ENCODE data around the gene RAB40C.

DNA sequence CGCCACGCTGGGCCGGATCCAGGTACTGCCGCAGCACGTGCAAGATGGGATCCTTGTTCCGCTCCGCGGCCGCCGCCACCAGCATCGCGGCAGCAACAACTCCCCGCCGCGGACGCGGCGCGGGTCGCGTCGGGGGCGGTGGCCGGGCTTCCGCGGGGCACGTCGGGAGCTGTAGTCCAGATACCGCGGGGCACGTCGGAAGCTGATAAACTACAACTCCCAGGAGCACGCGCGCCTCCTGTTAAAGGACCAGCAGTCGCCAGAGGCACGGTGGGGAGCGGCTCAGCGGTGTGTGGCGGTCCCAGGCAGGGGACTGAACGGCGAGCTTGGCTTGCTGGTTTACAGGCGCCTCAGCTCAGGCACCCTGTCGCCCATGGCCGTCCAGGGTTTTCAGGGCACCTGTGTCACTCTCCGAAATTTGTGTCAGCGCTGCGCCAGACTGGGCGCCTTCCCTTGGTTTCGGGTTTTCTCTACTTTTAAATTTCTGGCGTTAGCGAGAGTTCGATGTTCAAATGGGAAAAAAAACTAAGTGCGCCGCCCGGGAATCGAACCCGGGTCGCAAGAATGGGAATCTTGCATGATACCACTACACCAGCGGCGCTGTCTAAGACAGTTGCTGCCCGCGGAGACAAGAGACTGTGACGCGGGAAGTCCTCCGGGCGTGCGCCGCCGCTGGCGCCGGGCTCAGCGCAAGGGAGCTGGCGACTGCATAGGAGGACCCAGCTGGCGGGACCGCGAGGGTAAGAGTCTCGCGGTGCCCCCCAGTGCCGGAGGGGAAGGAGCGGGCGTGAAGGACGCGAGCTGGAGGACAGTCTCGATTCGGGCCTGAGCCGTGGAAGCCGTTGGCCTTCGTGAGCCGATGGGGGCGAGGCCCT is 46.6 kb downstream of the RAB40C start, which contains the start of gene METTL26:
- no peak for TF ChIP-seq ZMAT4 (CRISPR knock-in tag; IDR thresholded peaks at IDR 0.05)
- TF ChIP-seq, protein P1, sequence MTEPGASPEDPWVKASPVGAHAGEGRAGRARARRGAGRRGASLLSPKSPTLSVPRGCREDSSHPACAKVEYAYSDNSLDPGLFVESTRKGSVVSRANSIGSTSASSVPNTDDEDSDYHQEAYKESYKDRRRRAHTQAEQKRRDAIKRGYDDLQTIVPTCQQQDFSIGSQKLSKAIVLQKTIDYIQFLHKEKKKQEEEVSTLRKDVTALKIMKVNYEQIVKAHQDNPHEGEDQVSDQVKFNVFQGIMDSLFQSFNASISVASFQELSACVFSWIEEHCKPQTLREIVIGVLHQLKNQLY (CRISPR knock-in tag; IDR thresholded peaks at IDR 0.05): no peak
- no peak for TF ChIP-seq SMAD3 (CRISPR knock-in tag; IDR thresholded peaks at IDR 0.05; ENCODE audit: borderline replicate concordance)
- TF ChIP-seq, protein P2, sequence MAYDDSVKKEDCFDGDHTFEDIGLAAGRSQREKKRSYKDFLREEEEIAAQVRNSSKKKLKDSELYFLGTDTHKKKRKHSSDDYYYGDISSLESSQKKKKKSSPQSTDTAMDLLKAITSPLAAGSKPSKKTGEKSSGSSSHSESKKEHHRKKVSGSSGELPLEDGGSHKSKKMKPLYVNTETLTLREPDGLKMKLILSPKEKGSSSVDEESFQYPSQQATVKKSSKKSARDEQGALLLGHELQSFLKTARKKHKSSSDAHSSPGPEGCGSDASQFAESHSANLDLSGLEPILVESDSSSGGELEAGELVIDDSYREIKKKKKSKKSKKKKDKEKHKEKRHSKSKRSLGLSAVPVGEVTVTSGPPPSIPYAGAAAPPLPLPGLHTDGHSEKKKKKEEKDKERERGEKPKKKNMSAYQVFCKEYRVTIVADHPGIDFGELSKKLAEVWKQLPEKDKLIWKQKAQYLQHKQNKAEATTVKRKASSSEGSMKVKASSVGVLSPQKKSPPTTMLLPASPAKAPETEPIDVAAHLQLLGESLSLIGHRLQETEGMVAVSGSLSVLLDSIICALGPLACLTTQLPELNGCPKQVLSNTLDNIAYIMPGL (CRISPR knock-in tag; IDR thresholded peaks at IDR 0.05): peak; percentile 63
- no peak for TF ChIP-seq ESRRA (CRISPR knock-in tag; IDR thresholded peaks at IDR 0.05; ENCODE audit: borderline replicate concordance)
- TF ChIP-seq TP53 (CRISPR knock-in tag; IDR thresholded peaks at IDR 0.05): no peak; the same call in 1 of the 2 replicates
- TF ChIP-seq GRHL2 (CRISPR knock-in tag; IDR thresholded peaks at IDR 0.05; ENCODE audit: insufficient replicate concordance, severe bottlenecking): no peak
- no peak for TF ChIP-seq PRRX2 (CRISPR knock-in tag; IDR thresholded peaks at IDR 0.05)
- peak; percentile 58; the same call in 1 of the 2 replicates for TF ChIP-seq FOXP1 (CRISPR knock-in tag; IDR thresholded peaks at IDR 0.05; ENCODE audit: borderline replicate concordance)
- no peak; the same call in 1 of the 2 replicates for TF ChIP-seq NFE2L1 (CRISPR knock-in tag; IDR thresholded peaks at IDR 0.05)
- TF ChIP-seq, protein P3, sequence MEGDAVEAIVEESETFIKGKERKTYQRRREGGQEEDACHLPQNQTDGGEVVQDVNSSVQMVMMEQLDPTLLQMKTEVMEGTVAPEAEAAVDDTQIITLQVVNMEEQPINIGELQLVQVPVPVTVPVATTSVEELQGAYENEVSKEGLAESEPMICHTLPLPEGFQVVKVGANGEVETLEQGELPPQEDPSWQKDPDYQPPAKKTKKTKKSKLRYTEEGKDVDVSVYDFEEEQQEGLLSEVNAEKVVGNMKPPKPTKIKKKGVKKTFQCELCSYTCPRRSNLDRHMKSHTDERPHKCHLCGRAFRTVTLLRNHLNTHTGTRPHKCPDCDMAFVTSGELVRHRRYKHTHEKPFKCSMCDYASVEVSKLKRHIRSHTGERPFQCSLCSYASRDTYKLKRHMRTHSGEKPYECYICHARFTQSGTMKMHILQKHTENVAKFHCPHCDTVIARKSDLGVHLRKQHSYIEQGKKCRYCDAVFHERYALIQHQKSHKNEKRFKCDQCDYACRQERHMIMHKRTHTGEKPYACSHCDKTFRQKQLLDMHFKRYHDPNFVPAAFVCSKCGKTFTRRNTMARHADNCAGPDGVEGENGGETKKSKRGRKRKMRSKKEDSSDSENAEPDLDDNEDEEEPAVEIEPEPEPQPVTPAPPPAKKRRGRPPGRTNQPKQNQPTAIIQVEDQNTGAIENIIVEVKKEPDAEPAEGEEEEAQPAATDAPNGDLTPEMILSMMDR (IDR thresholded peaks at IDR 0.05): no peak
- no peak for TF ChIP-seq CREB1 (CRISPR knock-in tag; IDR thresholded peaks at IDR 0.05)
- TF ChIP-seq, protein P4, sequence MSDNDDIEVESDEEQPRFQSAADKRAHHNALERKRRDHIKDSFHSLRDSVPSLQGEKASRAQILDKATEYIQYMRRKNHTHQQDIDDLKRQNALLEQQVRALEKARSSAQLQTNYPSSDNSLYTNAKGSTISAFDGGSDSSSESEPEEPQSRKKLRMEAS (CRISPR knock-in tag; IDR thresholded peaks at IDR 0.05): peak; percentile 74; the same call in 1 of the 2 replicates

Data from WTC11 (cell line).